Spinal cord (tissue), 10 donors: ENCODE data around the gene HIKESHI. TPM values are rescaled to one million over a fixed set of nuclear protein-coding genes. Genes with fewer than 3 reads are reported as not detected.
A peak's percentile ranks its signal among the peaks of the same experiment; 100 is the strongest.
"Not testable (repeated sequence)": the region's sequence is repeated elsewhere in the genome, so short reads cannot be mapped to it uniquely, and the experiment has no call there.

ENCODE experiments used
- DNase-seq, 6 donors: peaks; one replicate each; pipeline versions ENCODE4 v3.0.0 to v3.0.0-alpha.2; 2013 to 2015; ENCODE audit warnings: low spot score in 6 of 6, low read depth in 4 of 6
- H3K27ac ChIP-seq: one replicate; pipeline ENCODE4 v1.5.1; 2013; ENCODE audit warnings: low read depth, low read length, control low read depth
- H3K27me3 ChIP-seq: one replicate; pipeline ENCODE4 v1.6.1; 2013; ENCODE audit warnings: low read length; ENCODE audit not compliant: control insufficient read depth, insufficient read depth
- H3K36me3 ChIP-seq: one replicate; pipeline ENCODE4 v1.6.1; 2013; ENCODE audit warnings: low read length; ENCODE audit not compliant: control insufficient read depth, insufficient read depth
- H3K4me1 ChIP-seq: one replicate; pipeline ENCODE4 v1.6.1; 2013; ENCODE audit warnings: low read length; ENCODE audit not compliant: control insufficient read depth, insufficient read depth
- H3K4me3 ChIP-seq: one replicate; pipeline ENCODE4 v1.5.1; 2013; ENCODE audit warnings: low read depth, low read length, control low read depth
- H3K9me3 ChIP-seq: one replicate; pipeline ENCODE4 v1.6.1; 2013; ENCODE audit warnings: low read length; ENCODE audit not compliant: control insufficient read depth, insufficient read depth
- WGBS: methylation state at CpG from one replicate; pipeline ENCODE4 v1.1.5; 2013; ENCODE audit warnings: missing lambda C conversion rate; ENCODE audit not compliant: insufficient coverage; 5-methylcytosine and 5-hydroxymethylcytosine counted together
- polyA plus RNA-seq, 2 donors: library from polyadenylated mRNA; unstranded; fragments of 120-200 nt; gene quantifications; one replicate each; pipeline ENCODE4 v1.2.1, GENCODE V29; 2013; ENCODE audit not compliant: insufficient read length in 2 of 2
- total RNA-seq, 2 donors: library from RNA; depleted of rRNA in 1 of 2; stranded (reverse); fragments of 120-200 nt in 1 of 2; fragments of >200 nt in 1 of 2; gene quantifications; one replicate each; pipeline versions ENCODE4 v1.2.3 to v1.2.4, GENCODE V29; 2013 to 2014
- donor health status: healthy.

The HIKESHI gene
- total and polyA plus RNA-seq, 4 donors, result 49.0 to 70.3 (median 67.0) TPM

DNA sequence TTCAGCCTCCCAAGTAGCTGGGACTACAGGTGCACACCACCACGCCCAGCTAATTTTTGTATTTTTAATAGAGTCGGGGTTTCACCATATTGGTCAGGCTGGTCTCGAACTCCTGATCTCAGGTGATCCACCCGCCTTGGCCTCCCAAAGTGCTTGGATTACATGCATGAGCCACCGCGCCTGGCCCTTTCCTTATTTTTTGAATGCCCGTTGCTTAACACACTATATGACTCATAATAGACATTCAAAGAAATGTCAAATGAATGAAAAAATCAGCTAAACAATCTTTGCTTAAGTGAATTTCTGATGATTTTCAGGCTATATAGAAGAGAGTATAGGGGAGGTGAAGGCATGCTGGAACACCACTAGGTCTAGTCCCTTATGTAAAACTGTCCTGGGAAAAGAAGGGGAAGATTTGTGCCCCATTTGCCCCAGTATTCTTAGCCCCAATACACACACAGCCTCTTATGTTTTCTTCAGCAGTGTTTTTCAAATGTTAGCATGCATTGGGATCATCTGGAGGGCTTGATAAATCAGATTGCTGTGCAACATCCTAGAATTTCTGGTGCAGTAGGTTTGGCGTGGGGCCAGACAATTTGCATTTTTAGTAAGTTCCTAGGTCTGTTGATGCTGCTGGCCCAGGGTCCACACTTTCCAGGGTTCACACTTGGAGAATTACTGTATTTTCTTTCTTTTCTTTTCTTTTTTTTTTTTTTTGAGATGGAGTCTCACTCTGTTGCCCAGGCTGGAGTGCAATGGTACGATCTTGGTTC lies 12.3 kb upstream of the HIKESHI start:
- H3K4me3 ChIP-seq, H3K36me3 ChIP-seq, H3K27ac ChIP-seq, H3K27me3 ChIP-seq, H3K4me1 ChIP-seq, H3K9me3 ChIP-seq: not testable (repeated sequence)
- DNase-seq, result peak in 1 of 6 donors; percentile 11
- WGBS, result 94% methylated on average over 5 of the region's 9 CpGs

DNA sequence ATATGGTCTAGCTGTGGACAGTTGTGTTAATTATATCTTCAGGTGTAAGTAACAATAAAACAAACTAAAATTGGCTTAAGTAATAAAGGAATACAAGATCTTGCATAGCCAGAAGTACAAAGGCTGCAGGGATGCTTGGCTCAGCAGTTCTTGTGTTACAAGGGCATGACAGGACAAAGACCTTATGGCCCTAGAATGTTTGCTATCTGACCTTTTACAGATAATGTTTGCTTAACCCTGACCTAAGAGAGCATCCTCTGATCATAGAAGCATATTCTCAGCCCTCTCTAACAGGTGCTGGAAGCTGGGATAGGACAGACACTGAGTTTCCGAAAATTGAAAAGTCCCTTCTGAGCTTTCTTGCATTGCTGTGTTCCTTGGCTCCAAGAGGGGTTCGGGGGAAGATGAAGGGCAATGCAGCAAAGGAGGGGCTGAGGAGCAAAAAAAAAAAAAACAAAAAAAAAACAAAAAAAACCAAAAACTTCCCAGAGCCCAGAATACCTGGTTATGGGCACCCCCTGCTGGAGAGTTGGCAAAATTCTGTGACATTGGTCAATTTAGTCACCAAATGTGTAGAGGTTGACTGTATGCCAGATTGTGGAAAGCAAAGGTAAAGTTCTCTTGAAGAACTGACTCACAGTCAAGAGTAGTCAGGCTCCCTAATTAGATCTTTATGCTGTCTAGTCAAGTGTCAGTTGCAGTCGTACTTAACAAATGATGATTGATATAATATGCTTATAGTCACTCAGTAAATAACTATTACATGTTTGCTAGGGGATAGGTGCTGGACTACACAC lies 10.4 kb upstream of the HIKESHI start:
- Histone ChIP-seq H3K36me3 (no peaks in the 10 kb centered on the region), H3K27me3 (no peaks in the 10 kb centered on the region), H3K9me3 (no peaks in the 10 kb centered on the region), H3K4me3 (no peak overlapping the region), H3K27ac (no peak overlapping the region), H3K4me1 (no peaks in the 10 kb centered on the region)
- WGBS, result no CpG with 5 or more reads among the region's 3 CpGs
- peak; percentile 31 to 86 (median 50) for DNase-seq

DNA sequence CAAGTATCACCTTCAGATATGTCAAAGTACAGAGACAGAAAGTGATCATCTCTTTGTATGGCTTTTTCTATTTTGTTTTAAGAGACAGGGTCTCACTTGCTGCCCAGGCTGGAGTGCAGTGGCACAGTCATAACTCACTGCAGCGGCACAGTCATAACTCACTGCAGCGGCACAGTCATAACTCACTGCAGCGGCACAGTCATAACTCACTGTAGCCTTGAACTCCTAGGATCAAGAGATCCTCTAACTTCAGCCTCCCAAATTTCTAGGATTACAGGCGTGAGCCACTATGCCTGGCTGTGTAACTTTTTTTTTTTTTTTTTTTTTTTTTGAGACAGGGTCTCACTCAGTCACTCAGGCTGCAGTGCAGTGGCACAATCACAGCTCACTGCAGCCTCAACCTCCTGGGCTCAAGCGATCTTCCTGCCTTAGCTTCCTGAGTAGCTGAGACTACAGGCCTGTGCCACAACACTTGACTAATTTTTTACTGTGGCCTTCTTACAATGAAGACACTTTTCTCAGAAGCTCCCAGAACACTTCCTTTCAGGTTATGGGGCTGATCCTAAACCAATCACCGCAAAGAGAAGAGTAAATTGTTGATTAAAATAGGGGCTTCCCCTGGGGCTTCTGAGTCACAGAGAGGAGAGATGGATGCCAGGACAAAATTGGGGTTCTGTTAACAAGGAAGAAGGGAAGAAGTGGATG lies 9.0 kb upstream of the HIKESHI start:
- no peak overlapping the region for H3K27ac ChIP-seq
- 96% methylated on average over 4 of the region's 6 CpGs for WGBS
- no peak overlapping the region for H3K4me3 ChIP-seq

DNA sequence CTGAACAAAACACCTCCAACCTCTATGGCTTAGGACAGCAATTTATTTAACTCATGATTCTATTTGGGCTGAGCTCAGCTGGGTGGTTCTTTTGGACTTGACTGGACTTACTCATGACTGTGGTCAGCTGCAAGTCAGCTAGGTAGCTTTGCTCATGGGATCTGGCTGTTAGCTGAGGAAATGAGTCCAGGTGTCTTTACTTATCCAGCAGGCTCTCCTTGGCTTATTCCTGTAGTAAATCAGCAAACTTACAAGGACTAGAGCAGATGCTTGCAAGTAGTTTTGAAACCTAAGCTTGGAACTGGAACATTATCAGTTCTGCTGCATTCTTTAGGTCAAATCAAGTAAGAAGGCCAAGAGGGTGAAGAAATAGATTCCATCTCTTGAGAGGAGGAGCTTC lies 8.0 kb upstream of the HIKESHI start:
- Histone ChIP-seq H3K4me3 (no peak overlapping the region), H3K9me3 (no peaks in the 10 kb centered on the region), H3K36me3 (no peaks in the 10 kb centered on the region), H3K27ac (no peak overlapping the region), H3K4me1 (no peaks in the 10 kb centered on the region), H3K27me3 (no peaks in the 10 kb centered on the region)
- no peak for DNase-seq

More for the DNA sequence above, 9.0 kb upstream of the HIKESHI start:
- Histone ChIP-seq H3K9me3 (no peaks in the 10 kb centered on the region), H3K36me3 (no peaks in the 10 kb centered on the region), H3K27me3 (no peaks in the 10 kb centered on the region), H3K4me1 (no peaks in the 10 kb centered on the region)
- DNase-seq, result no peak

DNA sequence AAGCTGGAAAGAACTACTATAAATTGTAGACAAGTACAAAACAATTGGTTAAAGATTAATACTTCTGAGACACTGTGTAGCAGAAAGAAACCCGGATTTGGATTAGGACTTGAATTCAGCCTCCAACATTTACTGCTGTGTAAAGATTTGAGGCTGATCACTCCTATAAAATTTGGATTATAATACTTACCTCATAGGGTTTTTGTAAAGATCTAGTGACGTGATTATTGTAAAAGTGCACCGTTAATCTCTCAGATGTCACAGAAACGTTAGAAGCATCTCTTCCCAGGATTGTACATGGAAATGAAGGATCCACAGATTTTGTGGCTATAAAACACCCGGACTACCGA lies 323 bp upstream of the HIKESHI start:
- 0% methylated on average over 2 of the region's 6 CpGs for WGBS
- H3K27ac ChIP-seq, result no peak overlapping the region

DNA sequence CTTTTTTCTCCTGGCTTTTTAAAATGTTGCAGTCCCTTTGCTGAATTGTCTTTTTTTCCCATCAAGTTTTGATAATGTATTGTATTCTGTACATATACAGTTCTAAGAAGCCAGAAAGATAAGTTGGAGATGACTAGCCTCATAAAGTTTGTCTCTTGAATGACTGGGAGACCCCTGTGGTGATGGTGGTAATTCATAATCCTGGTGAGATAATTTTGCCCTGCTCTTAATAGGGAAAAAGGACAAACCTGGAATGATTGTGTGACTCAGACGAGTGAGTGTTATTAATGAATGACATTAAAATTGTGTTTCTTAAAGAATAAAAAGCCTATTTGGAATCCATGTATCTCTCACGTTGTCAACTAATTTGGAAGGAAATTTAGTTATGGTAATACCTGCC lies 1.2 kb downstream of the HIKESHI start:
- DNase-seq, result no peak
- H3K4me1 ChIP-seq, result no peaks in the 10 kb centered on the region
- no peaks in the 10 kb centered on the region for H3K9me3 ChIP-seq
- H3K27me3 ChIP-seq, result no peaks in the 10 kb centered on the region
- peaks cover 3% of the 10 kb centered on the region for H3K36me3 ChIP-seq
- WGBS, result no CpG with 5 or more reads among the region's 2 CpGs
- H3K27ac ChIP-seq, result no peak overlapping the region
- H3K4me3 ChIP-seq, result peak overlapping the region; percentile 100

More for the DNA sequence above, 323 bp upstream of the HIKESHI start:
- Histone ChIP-seq H3K36me3 (peaks cover 3% of the 10 kb centered on the region), H3K4me3 (peak overlapping the region; percentile 100), H3K9me3 (no peaks in the 10 kb centered on the region), H3K4me1 (no peaks in the 10 kb centered on the region), H3K27me3 (no peaks in the 10 kb centered on the region)
- DNase-seq, result no peak

DNA sequence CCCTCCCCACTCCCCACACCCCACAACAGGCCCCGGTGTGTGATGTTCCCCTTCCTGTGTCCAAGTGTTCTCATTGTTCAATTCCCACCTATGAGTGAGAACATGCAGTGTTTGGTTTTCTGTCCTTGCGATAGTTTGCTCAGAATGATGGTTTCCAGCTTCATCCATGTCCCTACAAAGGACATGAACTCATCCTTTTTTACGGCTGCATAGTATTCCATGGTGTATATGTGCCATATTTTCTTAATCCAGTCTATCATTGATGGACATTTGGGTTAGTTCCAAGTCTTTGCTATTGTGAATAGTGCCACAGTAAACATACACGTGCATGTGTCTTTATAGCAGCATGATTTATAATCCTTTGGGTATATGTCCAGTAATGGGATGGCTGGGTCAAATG lies 6.7 kb downstream of the HIKESHI start:
- not testable (repeated sequence) for H3K36me3 ChIP-seq, H3K4me3 ChIP-seq, H3K9me3 ChIP-seq, DNase-seq, H3K27me3 ChIP-seq, H3K4me1 ChIP-seq, H3K27ac ChIP-seq
- no CpG with 5 or more reads among the region's 4 CpGs for whole genome bisulfite sequencing

DNA sequence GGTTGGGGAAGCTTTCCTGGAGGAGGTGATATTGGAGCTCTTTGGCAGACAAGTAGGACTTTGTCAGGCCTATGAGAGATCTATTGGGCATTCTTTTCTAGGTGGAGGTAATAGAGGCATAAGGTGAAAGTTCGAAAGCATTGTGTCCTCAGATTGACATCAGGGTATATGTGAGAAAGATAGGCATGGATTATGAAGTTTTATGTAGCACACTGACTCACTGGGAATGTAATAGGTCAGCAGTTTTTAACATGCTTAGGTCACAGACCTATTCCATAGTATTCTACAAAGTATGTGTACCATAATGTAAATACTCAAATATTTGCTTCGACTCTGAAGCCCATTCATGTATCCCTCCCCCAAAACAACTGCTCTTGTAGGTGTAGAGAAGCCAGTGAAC lies 11.8 kb downstream of the HIKESHI start:
- Histone ChIP-seq H3K27ac (no peak overlapping the region), H3K36me3 (peaks cover 12% of the 10 kb centered on the region), H3K4me1 (no peaks in the 10 kb centered on the region), H3K9me3 (no peaks in the 10 kb centered on the region), H3K4me3 (no peak overlapping the region), H3K27me3 (no peaks in the 10 kb centered on the region)
- WGBS, result 100% methylated on average over 1 of the region's 2 CpGs
- DNase-seq, result no peak

DNA sequence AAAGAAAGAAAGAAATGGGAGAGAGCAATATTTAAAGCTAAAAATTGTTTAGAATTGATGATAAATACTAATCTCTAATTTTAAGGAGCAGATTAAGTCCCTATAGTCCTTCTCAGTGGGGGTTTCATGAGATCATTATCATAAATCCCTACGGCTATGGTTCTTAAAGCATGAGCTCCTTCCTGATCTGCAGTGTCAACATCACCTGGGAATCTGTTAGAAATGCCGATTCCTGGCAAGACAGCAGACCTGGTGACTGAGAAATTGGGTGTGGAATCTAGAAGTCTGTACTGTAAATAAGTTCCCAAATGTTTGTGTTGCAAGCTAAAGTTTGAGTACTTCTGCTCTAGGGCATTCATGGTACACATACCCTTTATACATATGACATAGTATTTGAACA lies 12.6 kb downstream of the HIKESHI start:
- Histone ChIP-seq H3K36me3 (peaks cover 15% of the 10 kb centered on the region), H3K4me1 (no peaks in the 10 kb centered on the region), H3K27ac (no peak overlapping the region), H3K27me3 (no peaks in the 10 kb centered on the region), H3K4me3 (no peak overlapping the region), H3K9me3 (no peaks in the 10 kb centered on the region)
- no CpG with 5 or more reads among the region's 2 CpGs for WGBS
- DNase-seq, result no peak
